ENCODE results near the gene RAB40B. TPM values are rescaled to one million over a fixed set of nuclear protein-coding genes. Genes with fewer than 3 reads are reported as not detected.

Gene RAB40B
- total RNA-seq, 1 experiment from 2014 or later, result 22.4 TPM

GRCh38 chr17:82614095-82614631 is 84.3 kb downstream of the RAB40B start:
- no peak overlapping the region for H2AFZ ChIP-seq (ENCODE audit: low read length)
- BruUV-seq (replicated peaks), result no TSS peak

DNA sequence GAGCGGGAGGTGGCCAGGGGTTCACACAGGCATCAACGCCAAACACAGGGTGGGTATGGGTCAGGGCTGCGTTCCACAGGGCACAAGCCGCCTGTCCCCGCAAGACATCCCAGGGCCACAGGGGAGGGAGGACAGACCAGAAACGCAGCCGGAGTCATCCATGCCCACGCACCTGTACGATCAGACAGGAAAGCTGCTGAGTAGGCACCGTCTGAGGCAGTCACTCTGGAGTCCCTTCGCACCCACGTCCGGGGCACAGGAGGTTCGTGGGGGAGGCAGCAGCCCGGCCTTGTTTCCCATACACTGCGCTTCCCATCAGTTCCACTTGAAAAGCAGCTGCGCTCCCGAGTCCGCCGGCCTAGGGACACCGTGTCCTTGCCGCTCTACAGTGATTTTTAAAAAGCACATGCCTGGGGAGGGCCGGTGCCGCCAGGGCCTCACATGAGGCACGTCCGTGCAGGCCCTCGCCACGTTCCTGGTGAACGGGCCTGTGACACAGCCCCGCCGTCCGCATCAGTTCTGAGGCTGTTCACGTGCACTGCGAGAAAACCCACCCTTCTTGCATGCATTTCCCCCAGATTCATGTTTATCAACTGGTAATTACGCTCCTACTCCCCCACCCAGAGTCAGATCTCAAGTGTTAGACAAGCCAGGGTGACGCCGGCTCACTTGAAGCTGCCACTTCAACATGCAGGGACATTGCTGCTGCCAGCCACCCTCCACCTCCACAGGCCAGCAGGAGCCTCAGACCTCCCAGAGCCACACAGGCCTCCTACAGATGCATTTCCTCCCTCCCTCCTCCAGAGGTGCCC is 85.0 kb downstream of the RAB40B start:
- no peak overlapping the region for H3K4me2 ChIP-seq (ENCODE audit: low read length)
- H3K27me3 ChIP-seq (ENCODE audit: low read length), result no peaks in the 10 kb centered on the region
- H3K79me2 ChIP-seq (ENCODE audit: low read length), result no peaks in the 10 kb centered on the region
- H2AFZ ChIP-seq (ENCODE audit: low read length), result no peak overlapping the region
- ChIA-PET CTCF (no interaction called here), POLR2A (ENCODE audit: unreplicated experiment) (no interaction called here)
- intact Hi-C loops (cut with micrococcal nuclease), result no loop called here
- no peaks in the 10 kb centered on the region for H3K9me2 ChIP-seq (replicated peaks; ENCODE audit: low read length)
- no peaks in the 10 kb centered on the region for H3K4me1 ChIP-seq (ENCODE audit: insufficient read depth, low read length)
- H3K9me3 ChIP-seq (ENCODE audit: low read length), result no peaks in the 10 kb centered on the region
- no peak overlapping the region for H3K4me3 ChIP-seq (ENCODE audit: low read length)
- H3F3A ChIP-seq (ENCODE audit: low read length, unreplicated experiment), result peaks cover 5% of the 10 kb centered on the region
- no TSS peak for BruUV-seq (replicated peaks)
- ATAC-seq (peak; percentile 54), DNase-seq (no peak)
- peaks cover 34% of the 10 kb centered on the region for H3K36me3 ChIP-seq (ENCODE audit: low read depth, low read length)
- H4K20me1 ChIP-seq (ENCODE audit: low read length), result no peaks in the 10 kb centered on the region
- TF ChIP-seq EZH2 (IDR thresholded peaks at IDR 0.05; ENCODE audit: low read length, unreplicated experiment), result no peak
- no peak for TF ChIP-seq EZH2phosphoT487 (IDR thresholded peaks at IDR 0.05; ENCODE audit: borderline replicate concordance, low read length)
- no peak for TF ChIP-seq CTCF (conservative IDR thresholded peaks at IDR 0.05; ENCODE audit: low read depth, low read length)
- H3K27ac ChIP-seq (ENCODE audit: low read length), result no peak overlapping the region
- H3K9ac ChIP-seq (ENCODE audit: low read length), result no peak overlapping the region

More at GRCh38 chr17:82614095-82614631, 84.3 kb downstream of the RAB40B start:
- no peak for DNase-seq
- POLR2A ChIA-PET (ENCODE audit: unreplicated experiment), result no interaction called here
- Histone ChIP-seq H3K9ac (ENCODE audit: low read length) (no peak overlapping the region), H4K20me1 (ENCODE audit: low read length) (no peaks in the 10 kb centered on the region), H3F3A (ENCODE audit: low read length, unreplicated experiment) (peaks cover 5% of the 10 kb centered on the region), H3K9me3 (ENCODE audit: low read length) (no peaks in the 10 kb centered on the region), H3K36me3 (ENCODE audit: low read depth, low read length) (peaks cover 41% of the 10 kb centered on the region), H3K27ac (ENCODE audit: low read length) (no peak overlapping the region), H3K9me2 (replicated peaks; ENCODE audit: low read length) (no peaks in the 10 kb centered on the region), H3K4me3 (ENCODE audit: low read length) (no peak overlapping the region), H3K4me1 (ENCODE audit: insufficient read depth, low read length) (no peaks in the 10 kb centered on the region), H3K79me2 (ENCODE audit: low read length) (no peaks in the 10 kb centered on the region), H3K27me3 (ENCODE audit: low read length) (no peaks in the 10 kb centered on the region), H3K4me2 (ENCODE audit: low read length) (no peak overlapping the region)
- CTCF ChIA-PET, result interaction anchor here (0.6 kb wide), 1 partner anchor 92 kb away, joined by 3 read pairs; no protein-coding TSS in a partner anchor
- no peak for ATAC-seq
- no peak for TF ChIP-seq EZH2 (IDR thresholded peaks at IDR 0.05; ENCODE audit: low read length, unreplicated experiment)
- TF ChIP-seq EZH2phosphoT487 (IDR thresholded peaks at IDR 0.05; ENCODE audit: borderline replicate concordance, low read length), result no peak
- no peak for TF ChIP-seq CTCF (conservative IDR thresholded peaks at IDR 0.05; ENCODE audit: low read depth, low read length)
- intact Hi-C loops (cut with micrococcal nuclease), result no loop called here
